ENCODE results near the gene TDRD7. TPM values are rescaled to one million over a fixed set of nuclear protein-coding genes. Genes with fewer than 3 reads are reported as not detected.

The TDRD7 gene
- total and polyA plus RNA-seq, 2 of the 13 experiments (the other 11 are each of a cell fraction or from before 2014, with no cell fraction given) = 9.8 to 15.5 TPM

GRCh38 chr9:97411789-97412625, at the start of gene TDRD7 (continued):
- TF ChIP-seq PAF1 (CRISPR knock-in tag; IDR thresholded peaks at IDR 0.05) = no peak
- TF ChIP-seq ZNF704 (CRISPR knock-in tag; IDR thresholded peaks at IDR 0.05; ENCODE audit: borderline replicate concordance) = no peak
- TF ChIP-seq GFI1 (CRISPR knock-in tag; IDR thresholded peaks at IDR 0.05; ENCODE audit: borderline replicate concordance) = peak; percentile 71; the same call in 1 of the 2 replicates
- no peak for TF ChIP-seq HIVEP1 (CRISPR knock-in tag; IDR thresholded peaks at IDR 0.05)
- 0 out of 2 replicates have a peak, but pooled peaks have one; percentile 22 for TF ChIP-seq ZFYVE20 (CRISPR knock-in tag; IDR thresholded peaks at IDR 0.05; ENCODE audit: borderline replicate concordance, low read depth)
- no peak for TF ChIP-seq CREM (IDR thresholded peaks at IDR 0.05)
- TF ChIP-seq CREM (CRISPR knock-in tag; IDR thresholded peaks at IDR 0.05) = no peak
- TF ChIP-seq ZNF20 (CRISPR knock-in tag; IDR thresholded peaks at IDR 0.05) = no peak
- TF ChIP-seq ZBTB44 (CRISPR knock-in tag; IDR thresholded peaks at IDR 0.05) = no peak
- no peak for TF ChIP-seq MLLT10 (CRISPR knock-in tag; IDR thresholded peaks at IDR 0.05)
- peak; percentile 55; the same call in 1 of the 2 replicates for TF ChIP-seq ETV6 (CRISPR knock-in tag; conservative IDR thresholded peaks at IDR 0.05)
- TF ChIP-seq, protein P1, sequence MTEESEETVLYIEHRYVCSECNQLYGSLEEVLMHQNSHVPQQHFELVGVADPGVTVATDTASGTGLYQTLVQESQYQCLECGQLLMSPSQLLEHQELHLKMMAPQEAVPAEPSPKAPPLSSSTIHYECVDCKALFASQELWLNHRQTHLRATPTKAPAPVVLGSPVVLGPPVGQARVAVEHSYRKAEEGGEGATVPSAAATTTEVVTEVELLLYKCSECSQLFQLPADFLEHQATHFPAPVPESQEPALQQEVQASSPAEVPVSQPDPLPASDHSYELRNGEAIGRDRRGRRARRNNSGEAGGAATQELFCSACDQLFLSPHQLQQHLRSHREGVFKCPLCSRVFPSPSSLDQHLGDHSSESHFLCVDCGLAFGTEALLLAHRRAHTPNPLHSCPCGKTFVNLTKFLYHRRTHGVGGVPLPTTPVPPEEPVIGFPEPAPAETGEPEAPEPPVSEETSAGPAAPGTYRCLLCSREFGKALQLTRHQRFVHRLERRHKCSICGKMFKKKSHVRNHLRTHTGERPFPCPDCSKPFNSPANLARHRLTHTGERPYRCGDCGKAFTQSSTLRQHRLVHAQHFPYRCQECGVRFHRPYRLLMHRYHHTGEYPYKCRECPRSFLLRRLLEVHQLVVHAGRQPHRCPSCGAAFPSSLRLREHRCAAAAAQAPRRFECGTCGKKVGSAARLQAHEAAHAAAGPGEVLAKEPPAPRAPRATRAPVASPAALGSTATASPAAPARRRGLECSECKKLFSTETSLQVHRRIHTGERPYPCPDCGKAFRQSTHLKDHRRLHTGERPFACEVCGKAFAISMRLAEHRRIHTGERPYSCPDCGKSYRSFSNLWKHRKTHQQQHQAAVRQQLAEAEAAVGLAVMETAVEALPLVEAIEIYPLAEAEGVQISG (CRISPR knock-in tag; IDR thresholded peaks at IDR 0.05) = peak; percentile 81
- no peak for TF ChIP-seq ARHGAP35 (CRISPR knock-in tag; IDR thresholded peaks at IDR 0.05; ENCODE audit: borderline replicate concordance)
- no peak for TF ChIP-seq ZNF251 (CRISPR knock-in tag; IDR thresholded peaks at IDR 0.05)
- no peak for TF ChIP-seq E2F2 (CRISPR knock-in tag; IDR thresholded peaks at IDR 0.05; ENCODE audit: borderline replicate concordance)
- TF ChIP-seq SOX6 (IDR thresholded peaks at IDR 0.05) = no peak
- TF ChIP-seq SOX6 (CRISPR knock-in tag; IDR thresholded peaks at IDR 0.05) = peak; percentile 83
- TF ChIP-seq ZNF549 (CRISPR knock-in tag; IDR thresholded peaks at IDR 0.05) = no peak
- TF ChIP-seq ZNF776 (CRISPR knock-in tag; IDR thresholded peaks at IDR 0.05) = peak; percentile 45; the same call in 1 of the 2 replicates
- 0 out of 2 replicates have a peak, but pooled peaks have one; percentile 4 for TF ChIP-seq WIZ (CRISPR knock-in tag; IDR thresholded peaks at IDR 0.05)
- TF ChIP-seq ZNF18 (CRISPR knock-in tag; IDR thresholded peaks at IDR 0.05; ENCODE audit: insufficient replicate concordance) = no peak

Measured in HepG2 (cell line).